CD1c-positive myeloid dendritic cell (primary cell): Measurements from ENCODE around the gene ZNF175.
"Not testable (repeated sequence)": the region's sequence is repeated elsewhere in the genome, so short reads cannot be mapped to it uniquely, and the experiment has no call there.

Experiments used
- DNase-seq: peaks from one replicate; pipeline ENCODE4 v3.0.0-alpha.2; 2016; ENCODE audit errors: extremely low spot score

Gene ZNF175

GRCh38 chr19:51627491-51628138 is 56.5 kb downstream of the ZNF175 start:
- no peak for DNase-seq

DNA sequence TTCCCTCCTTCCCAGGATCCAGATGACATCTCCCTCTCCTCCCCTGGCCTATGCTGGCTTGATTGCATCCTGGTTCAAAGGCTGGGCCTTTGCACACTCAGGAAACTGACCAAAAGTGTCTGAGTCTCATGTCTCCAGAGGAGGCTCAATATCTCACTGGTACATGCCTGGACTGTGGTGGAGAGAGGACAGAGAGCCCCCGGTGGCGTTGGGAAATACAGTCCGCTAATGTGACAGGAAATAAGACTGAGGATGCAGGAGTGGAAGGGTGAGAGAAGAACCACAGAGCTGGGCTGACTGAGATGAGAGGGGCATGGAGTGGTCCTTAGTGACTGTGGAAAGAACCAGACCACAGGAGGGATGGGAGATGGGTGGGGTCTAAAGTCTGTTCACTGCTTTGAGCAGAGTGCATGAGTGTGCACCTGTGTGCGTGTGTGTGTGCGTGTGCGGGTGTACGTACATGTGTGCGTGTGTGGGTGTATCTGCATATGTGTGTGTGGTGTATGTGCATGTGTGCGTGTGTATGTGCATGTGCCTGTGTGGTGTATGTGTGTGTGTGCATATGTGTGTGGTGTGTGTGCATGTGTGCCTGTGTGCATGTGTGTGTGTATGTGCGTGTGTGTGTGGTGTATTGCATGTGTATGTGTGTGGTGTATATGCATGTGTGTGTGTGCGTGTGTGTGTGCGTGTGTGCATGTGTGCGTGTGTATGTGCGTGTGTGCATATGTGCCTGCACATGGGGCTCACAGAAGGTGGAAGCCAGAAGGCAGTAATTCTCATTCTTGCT is 57.3 kb downstream of the ZNF175 start:
- no peak for DNase-seq

DNA sequence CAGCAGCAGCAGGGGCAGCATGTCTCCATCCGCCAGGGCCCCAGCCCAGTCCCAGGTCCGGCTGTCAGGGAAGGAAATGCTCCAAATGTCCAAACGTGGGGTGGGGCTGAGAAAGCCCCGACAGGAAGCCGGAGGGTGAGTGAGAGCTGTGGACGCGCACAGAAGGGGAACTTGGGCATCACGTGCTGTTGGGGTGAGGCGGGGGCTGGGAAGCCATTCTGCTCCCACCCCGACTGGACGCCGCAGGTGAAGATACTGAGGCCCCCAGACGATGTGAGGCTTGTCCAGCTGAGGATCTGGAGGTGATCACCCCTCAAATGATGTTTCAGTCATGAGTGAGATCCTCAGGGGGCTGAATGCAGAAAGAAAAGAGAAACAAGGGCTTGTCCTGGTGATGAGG is 59.2 kb downstream of the ZNF175 start, which contains the start of gene SIGLEC5:
TSS of gene SIGLEC5 (minus strand) at position 87 of the 400 bp plus-strand sequence. CDS start at position 21, 66 bp downstream.
- not testable (repeated sequence) for DNase-seq

GRCh38 chr19:51632126-51632525 is 61.0 kb downstream of the ZNF175 start:
- no peak for DNase-seq

- DNase-seq = peak; percentile 59
Observed at GRCh38 chr19:51637362-51637978, 66.4 kb downstream of the ZNF175 start.

GRCh38 chr19:51639916-51640315 is 68.8 kb downstream of the ZNF175 start:
- DNase-seq = no peak

DNA sequence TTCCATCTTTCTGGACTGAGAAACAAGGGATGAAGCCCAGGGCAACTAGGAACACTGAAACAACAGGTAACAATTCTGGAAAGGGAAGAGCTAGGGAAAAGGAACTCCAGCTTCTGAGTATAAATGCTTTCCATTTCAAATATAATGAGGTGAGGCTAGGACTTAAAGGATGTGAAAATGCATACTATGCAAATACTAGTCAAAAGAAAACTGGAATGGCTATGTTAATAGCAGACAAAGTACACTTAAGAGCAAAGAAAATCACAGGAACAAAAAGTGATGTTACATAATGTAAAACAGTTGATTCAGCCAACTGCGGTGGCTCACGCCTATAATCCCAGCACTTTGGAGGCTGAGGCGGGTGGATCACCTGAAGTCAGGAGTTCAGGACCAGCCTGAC is 69.3 kb downstream of the ZNF175 start:
- no peak for DNase-seq

DNA sequence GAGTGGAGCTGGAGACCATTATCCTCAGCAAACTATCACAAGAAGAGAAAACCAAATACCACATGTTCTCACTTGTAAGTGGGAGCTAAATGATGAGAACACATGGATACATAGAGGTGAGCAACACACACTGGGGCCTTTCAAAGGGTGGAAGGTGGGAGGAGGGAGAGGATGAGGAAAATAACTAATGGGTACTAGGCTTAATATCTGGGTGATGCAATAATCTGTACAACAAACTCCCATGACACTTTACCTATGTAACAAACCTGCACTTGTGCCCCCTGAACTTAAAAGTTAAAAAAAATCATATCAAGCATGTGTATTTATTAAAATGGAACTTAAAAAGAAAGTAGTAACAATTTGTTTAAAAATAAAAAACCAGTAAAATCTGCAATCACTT is 70.6 kb downstream of the ZNF175 start:
- no peak for DNase-seq
